ENCODE results near the gene GPER1. TPM values are rescaled to one million over a fixed set of nuclear protein-coding genes. Genes with fewer than 3 reads are reported as not detected.

GPER1 gene
- total RNA-seq, 2 experiments from 2014 or later, result 34.9 to 75.9 TPM

DNA sequence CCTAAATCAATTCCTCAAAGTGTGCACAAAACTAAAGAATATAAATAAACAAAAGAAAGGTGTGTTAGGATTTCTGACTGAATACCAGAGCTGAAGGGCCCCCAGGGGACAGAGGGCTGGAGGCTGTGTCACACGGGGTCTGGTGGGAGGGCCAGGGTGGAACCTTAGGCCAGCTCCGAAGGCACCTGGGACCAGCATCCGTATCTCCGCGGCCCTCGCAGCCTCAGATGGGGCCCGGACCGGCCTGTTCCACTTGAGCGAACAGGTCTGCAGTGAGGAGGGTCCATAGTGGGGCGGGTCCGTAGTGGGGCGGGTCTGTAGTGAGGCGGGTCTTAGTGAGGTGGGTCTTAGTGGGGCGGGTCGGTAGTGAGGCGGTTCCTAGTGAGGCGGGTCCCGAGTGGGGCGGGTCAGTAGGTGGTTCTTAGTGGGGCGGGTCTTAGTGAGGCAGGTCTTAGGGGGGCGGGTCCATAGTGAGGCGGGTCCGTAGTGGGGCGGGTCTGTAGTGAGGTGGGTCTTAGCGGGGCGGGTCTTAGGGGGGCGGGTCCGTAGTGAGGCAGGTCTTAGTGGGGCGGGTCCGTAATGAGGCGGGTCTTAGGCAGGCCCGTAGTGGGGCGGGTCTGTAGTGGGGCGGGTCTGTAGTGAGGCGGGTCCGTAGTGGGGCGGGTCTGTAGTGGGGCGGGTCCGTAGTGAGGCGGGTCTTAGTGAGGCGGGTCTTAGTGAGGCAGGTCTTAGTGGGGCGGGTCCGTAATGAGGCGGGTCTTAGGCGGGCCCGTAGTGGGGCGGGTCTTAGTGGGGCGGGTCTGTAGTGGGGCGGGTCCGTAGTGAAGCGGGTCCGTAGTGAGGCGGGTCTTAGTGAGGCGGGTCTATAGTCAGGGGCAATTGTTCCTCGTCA is 28.5 kb upstream of the GPER1 start:
- ChIA-PET CTCF (ENCODE audit: unreplicated experiment) (interaction anchor here (1.6 kb wide), 1 partner anchor 29 kb away, joined by 4 read pairs; no protein-coding TSS in a partner anchor), POLR2A (interaction anchor here (0.6 to 1.6 kb wide), 4 partner anchors 19 to 80 kb away, joined by 3 to 5 read pairs (median 3); no protein-coding TSS in a partner anchor)
- no peaks in the 10 kb centered on the region for H4K20me1 ChIP-seq (ENCODE audit: insufficient read depth, low read length)
- no TSS peak for BruUV-seq (replicated peaks)
- peak; percentile 91 for DNase-seq (ENCODE audit: low spot score)
- H3K36me3 ChIP-seq (ENCODE audit: insufficient read depth, low read length), result no peaks in the 10 kb centered on the region
- intact Hi-C loops (cut with micrococcal nuclease; ENCODE audit: unreplicated experiment), result loop anchor here (1.0 kb wide), 1 partner anchor 33 kb away; no protein-coding TSS in a partner anchor
- peak overlapping the region; percentile 64 for H3K4me2 ChIP-seq (ENCODE audit: low read length)
- peak overlapping the region; percentile 48 for H3K4me3 ChIP-seq (ENCODE audit: low read depth, low read length, poor library complexity, severe bottlenecking)
- peak overlapping the region; percentile 89 for H3K27ac ChIP-seq (ENCODE audit: low read depth, low read length, poor library complexity, severe bottlenecking)
- TF ChIP-seq EZH2phosphoT487 (IDR thresholded peaks at IDR 0.05; ENCODE audit: borderline replicate concordance, low read depth, low read length) (no peak), CTCF (conservative IDR thresholded peaks at IDR 0.05; ENCODE audit: low read length) (no peak)
- no peak overlapping the region for H2AFZ ChIP-seq (ENCODE audit: low read length)
- no peaks in the 10 kb centered on the region for H3K9me3 ChIP-seq (ENCODE audit: low read length)
- no peaks in the 10 kb centered on the region for H3K79me2 ChIP-seq (ENCODE audit: insufficient read depth, low read depth, low read length)
- H3K9me2 ChIP-seq (ENCODE audit: insufficient read depth, low read length), result no peaks in the 10 kb centered on the region
- peaks cover 71% of the 10 kb centered on the region for H3K4me1 ChIP-seq (ENCODE audit: insufficient read depth, low read length, poor library complexity, severe bottlenecking)

DNA sequence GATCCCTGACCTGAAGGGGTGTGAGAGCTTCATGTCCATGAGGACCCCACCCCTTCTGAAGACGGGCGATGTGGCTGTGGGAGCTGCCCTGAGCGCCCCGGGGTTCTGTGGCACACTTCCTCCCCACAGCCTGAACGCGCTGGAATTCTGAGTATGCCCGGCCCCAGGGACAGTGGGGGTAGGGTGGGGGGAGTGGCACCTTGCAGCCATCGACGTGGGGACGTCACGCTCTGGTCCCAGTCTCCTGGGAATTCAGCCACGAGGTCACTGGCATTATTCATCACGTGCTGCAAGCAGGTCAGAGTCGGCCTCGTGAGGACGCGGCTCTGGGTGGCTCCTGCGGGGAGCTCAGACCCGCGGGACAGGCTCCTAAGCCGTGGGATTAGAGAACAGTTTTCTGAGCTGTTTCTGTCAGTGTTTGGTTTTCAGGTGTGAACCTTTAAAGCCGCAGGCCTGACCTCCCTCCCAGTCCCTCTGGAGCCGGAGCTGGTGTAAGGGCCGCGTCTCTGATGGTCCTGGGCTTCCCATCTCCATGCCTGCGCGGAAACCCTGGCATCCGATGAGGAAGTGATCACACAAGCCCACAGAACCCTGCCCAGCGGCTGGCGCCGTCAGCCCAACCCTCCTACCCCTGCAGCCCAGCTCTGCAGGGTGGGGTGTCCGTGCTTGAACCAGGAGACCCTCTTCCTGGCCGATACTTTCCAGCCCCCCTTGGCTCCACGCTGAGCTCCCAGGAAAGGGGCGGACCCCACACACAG is 27.4 kb upstream of the GPER1 start:
- H3K36me3 ChIP-seq (ENCODE audit: insufficient read depth, low read length), result no peaks in the 10 kb centered on the region
- no peaks in the 10 kb centered on the region for H3K9me3 ChIP-seq (ENCODE audit: low read length)
- H3K9me2 ChIP-seq (ENCODE audit: insufficient read depth, low read length), result no peaks in the 10 kb centered on the region
- H3K4me1 ChIP-seq (ENCODE audit: insufficient read depth, low read length, poor library complexity, severe bottlenecking), result peaks cover 77% of the 10 kb centered on the region
- no TSS peak for BruUV-seq (replicated peaks)
- DNase-seq (ENCODE audit: low spot score), result peak; percentile 21
- no peak overlapping the region for H2AFZ ChIP-seq (ENCODE audit: low read length)
- intact Hi-C loops (cut with micrococcal nuclease; ENCODE audit: unreplicated experiment), result no loop called here
- no peaks in the 10 kb centered on the region for H4K20me1 ChIP-seq (ENCODE audit: insufficient read depth, low read length)
- peak overlapping the region; percentile 44 for H3K27ac ChIP-seq (ENCODE audit: low read depth, low read length, poor library complexity, severe bottlenecking)
- CTCF ChIA-PET (ENCODE audit: unreplicated experiment), result interaction anchor here (1.6 kb wide), 1 partner anchor 30 kb away, joined by 4 read pairs; no protein-coding TSS in a partner anchor
- no peaks in the 10 kb centered on the region for H3K79me2 ChIP-seq (ENCODE audit: insufficient read depth, low read depth, low read length)
- H3K4me2 ChIP-seq (ENCODE audit: low read length), result peak overlapping the region; percentile 64
- H3K4me3 ChIP-seq (ENCODE audit: low read depth, low read length, poor library complexity, severe bottlenecking), result peak overlapping the region; percentile 48
- POLR2A ChIA-PET, result interaction anchor here (0.6 to 2.1 kb wide), 4 partner anchors 18 to 35 kb away, joined by 3 to 10 read pairs (median 4); no protein-coding TSS in a partner anchor
- TF ChIP-seq CTCF (conservative IDR thresholded peaks at IDR 0.05; ENCODE audit: low read length) (no peak), EZH2phosphoT487 (IDR thresholded peaks at IDR 0.05; ENCODE audit: borderline replicate concordance, low read depth, low read length) (no peak)

All from OCI-LY7 (cell line).